Measurements from ENCODE around the gene ATF4.

- TF ChIP-seq, protein P1, sequence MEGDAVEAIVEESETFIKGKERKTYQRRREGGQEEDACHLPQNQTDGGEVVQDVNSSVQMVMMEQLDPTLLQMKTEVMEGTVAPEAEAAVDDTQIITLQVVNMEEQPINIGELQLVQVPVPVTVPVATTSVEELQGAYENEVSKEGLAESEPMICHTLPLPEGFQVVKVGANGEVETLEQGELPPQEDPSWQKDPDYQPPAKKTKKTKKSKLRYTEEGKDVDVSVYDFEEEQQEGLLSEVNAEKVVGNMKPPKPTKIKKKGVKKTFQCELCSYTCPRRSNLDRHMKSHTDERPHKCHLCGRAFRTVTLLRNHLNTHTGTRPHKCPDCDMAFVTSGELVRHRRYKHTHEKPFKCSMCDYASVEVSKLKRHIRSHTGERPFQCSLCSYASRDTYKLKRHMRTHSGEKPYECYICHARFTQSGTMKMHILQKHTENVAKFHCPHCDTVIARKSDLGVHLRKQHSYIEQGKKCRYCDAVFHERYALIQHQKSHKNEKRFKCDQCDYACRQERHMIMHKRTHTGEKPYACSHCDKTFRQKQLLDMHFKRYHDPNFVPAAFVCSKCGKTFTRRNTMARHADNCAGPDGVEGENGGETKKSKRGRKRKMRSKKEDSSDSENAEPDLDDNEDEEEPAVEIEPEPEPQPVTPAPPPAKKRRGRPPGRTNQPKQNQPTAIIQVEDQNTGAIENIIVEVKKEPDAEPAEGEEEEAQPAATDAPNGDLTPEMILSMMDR (IDR thresholded peaks at IDR 0.05; ENCODE audit: poor library complexity, severe bottlenecking): no peak
- no peak for TF ChIP-seq REST (IDR thresholded peaks at IDR 0.05; ENCODE audit: borderline replicate concordance)
- no peak for TF ChIP-seq EZH2 (IDR thresholded peaks at IDR 0.05; ENCODE audit: borderline replicate concordance, insufficient read depth, low read length, poor library complexity, severe bottlenecking)
- no peak for TF ChIP-seq EP300 (conservative IDR thresholded peaks at IDR 0.05; ENCODE audit: poor library complexity, severe bottlenecking)
- no peak for TF ChIP-seq MXI1 (conservative IDR thresholded peaks at IDR 0.05; ENCODE audit: poor library complexity, severe bottlenecking)
- TF ChIP-seq TAF1 (IDR thresholded peaks at IDR 0.05; ENCODE audit: low read depth): no peak
- no peak for TF ChIP-seq POLR2AphosphoS5 (IDR thresholded peaks at IDR 0.05)
These were observed 47.0 kb downstream of the ATF4 start for GRCh38 chr22:39567135-39567946.
